Endothelial cell of umbilical vein (primary cell): Measurements from ENCODE around the gene N4BP3.
"Not testable (repeated sequence)": the region's sequence is repeated elsewhere in the genome, so short reads cannot be mapped to it uniquely, and the experiment has no call there.

Experiments used
- EZH2 ChIP-seq: IDR thresholded peaks from 2 replicates; pipeline ENCODE4 v1.6.1; 2012; ENCODE audit warnings: borderline replicate concordance, low read depth, mild to moderate bottlenecking, moderate library complexity, low read length, inconsistent platforms; ENCODE audit not compliant: severe bottlenecking
- MYC ChIP-seq: IDR thresholded peaks from one replicate; pipeline ENCODE4 v1.6.1; 2011; ENCODE audit warnings: mild to moderate bottlenecking, low read depth, low read length
- POLR2A ChIP-seq: IDR thresholded peaks from 2 replicates; pipeline ENCODE4 v1.6.1; 2012; ENCODE audit warnings: low read depth, mild to moderate bottlenecking, control low read depth, low read length
- TF ChIP-seq, protein P1 (sequence below): IDR thresholded peaks from 2 replicates; pipeline ENCODE4 v1.6.1; 2011; ENCODE audit not compliant: insufficient read depth, insufficient read length
- TF ChIP-seq, protein P2 (sequence below), 2 donors: IDR thresholded peaks; 1 replicate in 1 of 2; 2 replicates in 1 of 2; pipeline ENCODE4 v1.5.1; 2011; ENCODE audit warnings: low read length in 2 of 2, mild to moderate bottlenecking in 2 of 2, moderate library complexity in 2 of 2, control low read depth in 1 of 2, inconsistent platforms in 1 of 2, low read depth in 1 of 2; ENCODE audit not compliant: insufficient read depth in 1 of 2; ENCODE audit errors: extremely low read depth in 1 of 2

DNA sequence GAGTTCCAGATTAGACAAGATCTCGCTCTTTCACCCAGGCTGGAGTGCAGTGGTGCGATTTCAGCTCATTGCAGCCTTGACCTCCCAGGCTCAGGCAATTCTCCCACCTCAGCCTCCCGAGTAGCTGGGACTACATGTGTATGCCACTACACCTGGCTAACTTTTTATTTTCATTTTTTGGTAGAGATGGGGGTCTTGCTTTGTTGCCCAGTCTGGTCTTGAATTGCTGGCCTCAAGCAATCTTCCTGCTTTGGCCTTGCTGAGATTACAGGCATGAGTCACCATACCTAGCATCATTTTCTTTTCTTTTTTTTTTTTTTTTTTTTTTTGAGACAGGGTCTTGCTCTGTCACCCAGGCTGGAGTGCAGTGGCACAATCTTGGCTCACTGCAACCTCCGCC is 36.4 kb upstream of the N4BP3 start:
- TF ChIP-seq, protein P1, sequence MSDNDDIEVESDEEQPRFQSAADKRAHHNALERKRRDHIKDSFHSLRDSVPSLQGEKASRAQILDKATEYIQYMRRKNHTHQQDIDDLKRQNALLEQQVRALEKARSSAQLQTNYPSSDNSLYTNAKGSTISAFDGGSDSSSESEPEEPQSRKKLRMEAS = not testable (repeated sequence)
- TF ChIP-seq, protein P2, sequence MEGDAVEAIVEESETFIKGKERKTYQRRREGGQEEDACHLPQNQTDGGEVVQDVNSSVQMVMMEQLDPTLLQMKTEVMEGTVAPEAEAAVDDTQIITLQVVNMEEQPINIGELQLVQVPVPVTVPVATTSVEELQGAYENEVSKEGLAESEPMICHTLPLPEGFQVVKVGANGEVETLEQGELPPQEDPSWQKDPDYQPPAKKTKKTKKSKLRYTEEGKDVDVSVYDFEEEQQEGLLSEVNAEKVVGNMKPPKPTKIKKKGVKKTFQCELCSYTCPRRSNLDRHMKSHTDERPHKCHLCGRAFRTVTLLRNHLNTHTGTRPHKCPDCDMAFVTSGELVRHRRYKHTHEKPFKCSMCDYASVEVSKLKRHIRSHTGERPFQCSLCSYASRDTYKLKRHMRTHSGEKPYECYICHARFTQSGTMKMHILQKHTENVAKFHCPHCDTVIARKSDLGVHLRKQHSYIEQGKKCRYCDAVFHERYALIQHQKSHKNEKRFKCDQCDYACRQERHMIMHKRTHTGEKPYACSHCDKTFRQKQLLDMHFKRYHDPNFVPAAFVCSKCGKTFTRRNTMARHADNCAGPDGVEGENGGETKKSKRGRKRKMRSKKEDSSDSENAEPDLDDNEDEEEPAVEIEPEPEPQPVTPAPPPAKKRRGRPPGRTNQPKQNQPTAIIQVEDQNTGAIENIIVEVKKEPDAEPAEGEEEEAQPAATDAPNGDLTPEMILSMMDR (IDR thresholded peaks at IDR 0.05; ENCODE audit: extremely low read depth in 1 of 2, insufficient read depth in 1 of 2, low read depth in 1 of 2, low read length in 2 of 2) = not testable (repeated sequence)
- TF ChIP-seq MYC, POLR2A, EZH2: not testable (repeated sequence)
